Measurements from ENCODE around the gene MESD.

- TF ChIP-seq POLR2A (IDR thresholded peaks at IDR 0.05; ENCODE audit: low read depth) (no peak), CTCF (IDR thresholded peaks at IDR 0.05) (no peak), EP300 (IDR thresholded peaks at IDR 0.05) (no peak)
These were observed 76.1 kb downstream of the MESD start for GRCh38 chr15:80913541-80913940.

All from esophagus muscularis mucosa (tissue), 4 donors.